ENCODE results near the gene FN1.

FN1 gene

DNA sequence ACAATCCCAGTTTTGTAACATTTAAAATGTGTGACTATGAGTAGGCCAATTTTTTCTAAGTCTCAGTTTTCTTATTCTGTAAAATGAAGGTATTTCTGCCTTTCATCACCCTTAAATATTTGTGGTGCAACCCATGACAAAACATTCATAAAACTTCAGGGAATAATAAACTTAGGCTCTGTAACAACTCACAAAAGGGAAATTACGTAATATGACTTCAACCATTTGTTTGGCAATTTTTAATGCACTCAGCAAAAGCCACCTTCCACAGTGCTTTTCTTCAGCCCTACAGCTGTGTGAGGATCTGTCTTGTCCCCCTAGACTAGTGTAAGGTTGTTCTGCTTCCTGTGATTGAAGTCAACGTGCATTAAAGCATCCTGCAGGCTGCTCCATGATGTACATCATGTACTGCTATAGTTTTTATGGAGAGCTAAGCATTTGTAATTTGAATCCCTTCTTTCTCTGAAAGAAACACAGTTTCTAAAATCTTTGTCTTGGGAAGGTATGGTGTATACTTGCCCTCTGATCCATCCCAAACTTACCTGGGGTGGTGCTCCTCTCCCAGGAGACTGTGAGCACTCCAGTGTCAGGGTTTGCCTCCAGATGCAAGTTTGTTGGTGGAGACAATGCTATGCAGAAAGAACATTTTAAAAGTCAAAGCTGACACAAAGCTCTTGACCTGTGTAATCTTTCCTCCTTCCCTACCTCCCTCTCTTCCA, 39.1 kb downstream of the FN1 start:
- no peak overlapping the region for H3K4me3 ChIP-seq (ENCODE audit: low read length)
- TF ChIP-seq, protein P1, sequence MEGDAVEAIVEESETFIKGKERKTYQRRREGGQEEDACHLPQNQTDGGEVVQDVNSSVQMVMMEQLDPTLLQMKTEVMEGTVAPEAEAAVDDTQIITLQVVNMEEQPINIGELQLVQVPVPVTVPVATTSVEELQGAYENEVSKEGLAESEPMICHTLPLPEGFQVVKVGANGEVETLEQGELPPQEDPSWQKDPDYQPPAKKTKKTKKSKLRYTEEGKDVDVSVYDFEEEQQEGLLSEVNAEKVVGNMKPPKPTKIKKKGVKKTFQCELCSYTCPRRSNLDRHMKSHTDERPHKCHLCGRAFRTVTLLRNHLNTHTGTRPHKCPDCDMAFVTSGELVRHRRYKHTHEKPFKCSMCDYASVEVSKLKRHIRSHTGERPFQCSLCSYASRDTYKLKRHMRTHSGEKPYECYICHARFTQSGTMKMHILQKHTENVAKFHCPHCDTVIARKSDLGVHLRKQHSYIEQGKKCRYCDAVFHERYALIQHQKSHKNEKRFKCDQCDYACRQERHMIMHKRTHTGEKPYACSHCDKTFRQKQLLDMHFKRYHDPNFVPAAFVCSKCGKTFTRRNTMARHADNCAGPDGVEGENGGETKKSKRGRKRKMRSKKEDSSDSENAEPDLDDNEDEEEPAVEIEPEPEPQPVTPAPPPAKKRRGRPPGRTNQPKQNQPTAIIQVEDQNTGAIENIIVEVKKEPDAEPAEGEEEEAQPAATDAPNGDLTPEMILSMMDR (conservative IDR thresholded peaks at IDR 0.05; ENCODE audit: low read depth, low read length), result no peak
- DNase-seq (ENCODE audit: low read depth), result no peak

GRCh38 chr2:215395687-215396460, 40.0 kb downstream of the FN1 start:
- DNase-seq (ENCODE audit: low read depth), result no peak
- TF ChIP-seq, protein P1 (conservative IDR thresholded peaks at IDR 0.05; ENCODE audit: low read depth, low read length), result no peak
- no peak overlapping the region for H3K4me3 ChIP-seq (ENCODE audit: low read length)

DNA sequence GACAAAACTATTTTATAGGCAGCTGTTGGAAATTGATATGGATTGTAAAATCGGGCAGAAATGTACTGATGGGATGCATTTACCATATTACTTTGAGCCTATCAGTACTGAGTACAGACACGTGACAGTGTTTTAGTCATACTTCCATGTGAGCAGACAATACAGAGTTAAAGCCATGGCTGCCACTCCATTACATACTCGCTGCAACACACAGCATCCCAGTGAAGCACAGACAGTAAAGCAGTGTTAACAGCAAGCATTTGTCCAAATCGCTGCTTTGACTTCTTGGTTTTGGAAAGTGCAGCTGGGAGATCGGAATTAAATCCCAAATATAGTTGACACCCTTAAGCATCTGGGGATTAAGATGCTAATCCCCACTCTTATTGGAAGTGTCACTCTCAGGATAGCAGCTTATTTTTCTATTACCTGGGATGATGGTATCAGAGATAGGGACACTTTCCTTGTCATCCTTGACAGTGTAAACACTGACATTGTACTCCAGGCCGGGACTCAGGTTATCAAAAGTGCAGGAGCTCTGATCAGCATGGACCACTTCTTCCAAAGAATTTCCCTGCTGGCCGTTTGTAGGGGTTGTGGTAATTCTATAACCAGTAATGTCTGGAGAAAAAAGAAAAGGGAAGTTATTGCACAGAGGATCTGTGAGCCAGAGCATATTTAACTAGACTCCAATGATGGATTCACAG, 41.6 kb downstream of the FN1 start:
- DNase-seq (ENCODE audit: low read depth), result no peak
- TF ChIP-seq, protein P1 (conservative IDR thresholded peaks at IDR 0.05; ENCODE audit: low read depth, low read length), result no peak
- no peak overlapping the region for H3K4me3 ChIP-seq (ENCODE audit: low read length)

GRCh38 chr2:215392687-215393270, 43.1 kb downstream of the FN1 start:
- H3K4me3 ChIP-seq (ENCODE audit: low read length), result no peak overlapping the region
- no peak for DNase-seq (ENCODE audit: low read depth)
- TF ChIP-seq, protein P1 (conservative IDR thresholded peaks at IDR 0.05; ENCODE audit: low read depth, low read length), result no peak

DNA sequence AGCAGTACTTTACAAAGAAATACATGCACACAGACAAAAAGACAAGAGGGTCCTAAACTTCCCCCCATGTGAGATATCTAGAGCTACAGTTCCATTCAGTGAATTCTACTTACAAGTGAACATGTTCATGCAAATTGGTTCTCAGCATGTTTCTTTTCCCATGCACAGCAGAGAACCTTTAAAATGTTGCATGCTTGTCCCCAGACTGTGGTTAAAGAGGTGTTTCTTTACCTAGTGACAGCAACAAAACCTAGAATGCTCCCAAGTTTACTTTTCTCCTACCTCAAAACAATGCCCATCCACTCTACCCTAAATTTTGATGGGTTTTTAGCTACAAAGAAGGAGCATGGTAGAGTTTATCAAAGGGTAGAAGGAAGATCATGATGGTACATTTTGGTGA, 43.7 kb downstream of the FN1 start:
- H3K4me3 ChIP-seq (ENCODE audit: low read length), result no peak overlapping the region
- no peak for DNase-seq (ENCODE audit: low read depth)
- TF ChIP-seq, protein P1 (conservative IDR thresholded peaks at IDR 0.05; ENCODE audit: low read depth, low read length), result no peak

GRCh38 chr2:215391531-215391930, 44.3 kb downstream of the FN1 start:
- no peak for DNase-seq (ENCODE audit: low read depth)
- TF ChIP-seq, protein P1 (conservative IDR thresholded peaks at IDR 0.05; ENCODE audit: low read depth, low read length), result no peak
- no peak overlapping the region for H3K4me3 ChIP-seq (ENCODE audit: low read length)
